GM19463 (cell line): ENCODE measurements around the gene PIP4K2A.
"Not testable (repeated sequence)": the region's sequence is repeated elsewhere in the genome, so short reads cannot be mapped to it uniquely, and the experiment has no call there.

Experiments
- ATAC-seq: cut with Tn5 transposase; IDR thresholded peaks from one replicate; pipeline ENCODE4 v1.9.1; 2021; ENCODE audit warnings: mild to moderate bottlenecking, moderate library complexity; ENCODE audit not compliant: unreplicated experiment

PIP4K2A gene

GRCh38 chr10:22719406-22720042 lies 5.1 kb upstream of the PIP4K2A start:
- no peak for ATAC-seq

GRCh38 chr10:22718659-22719058 lies 4.3 kb upstream of the PIP4K2A start:
- not testable (repeated sequence) for ATAC-seq

GRCh38 chr10:22717728-22718127 lies 3.4 kb upstream of the PIP4K2A start:
- ATAC-seq: no peak

DNA sequence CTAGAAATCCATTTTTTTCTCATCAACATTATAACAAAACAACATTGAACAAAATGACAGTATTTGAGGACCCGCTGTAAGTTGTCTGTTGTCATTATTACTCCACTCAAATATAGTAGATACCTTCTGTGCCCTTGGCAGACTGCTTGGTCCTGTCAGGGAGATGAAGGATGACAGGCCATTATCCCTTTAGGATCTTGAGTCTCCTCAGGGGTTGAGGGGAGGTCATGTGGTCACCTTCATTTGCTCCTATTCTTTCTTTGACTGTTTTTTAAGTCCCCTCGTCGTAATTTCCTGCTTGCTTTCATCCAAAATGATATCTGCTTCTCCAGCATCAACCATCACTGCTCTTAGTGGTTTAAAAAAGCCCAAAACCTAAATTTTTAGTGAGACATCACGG lies 2.6 kb upstream of the PIP4K2A start:
- no peak for ATAC-seq

- no peak for ATAC-seq
These were observed 880 bp upstream of the PIP4K2A start for GRCh38 chr10:22715290-22715625.

- ATAC-seq: peak; percentile 26
These were observed 412 bp downstream of the PIP4K2A start for GRCh38 chr10:22713853-22714478.

DNA sequence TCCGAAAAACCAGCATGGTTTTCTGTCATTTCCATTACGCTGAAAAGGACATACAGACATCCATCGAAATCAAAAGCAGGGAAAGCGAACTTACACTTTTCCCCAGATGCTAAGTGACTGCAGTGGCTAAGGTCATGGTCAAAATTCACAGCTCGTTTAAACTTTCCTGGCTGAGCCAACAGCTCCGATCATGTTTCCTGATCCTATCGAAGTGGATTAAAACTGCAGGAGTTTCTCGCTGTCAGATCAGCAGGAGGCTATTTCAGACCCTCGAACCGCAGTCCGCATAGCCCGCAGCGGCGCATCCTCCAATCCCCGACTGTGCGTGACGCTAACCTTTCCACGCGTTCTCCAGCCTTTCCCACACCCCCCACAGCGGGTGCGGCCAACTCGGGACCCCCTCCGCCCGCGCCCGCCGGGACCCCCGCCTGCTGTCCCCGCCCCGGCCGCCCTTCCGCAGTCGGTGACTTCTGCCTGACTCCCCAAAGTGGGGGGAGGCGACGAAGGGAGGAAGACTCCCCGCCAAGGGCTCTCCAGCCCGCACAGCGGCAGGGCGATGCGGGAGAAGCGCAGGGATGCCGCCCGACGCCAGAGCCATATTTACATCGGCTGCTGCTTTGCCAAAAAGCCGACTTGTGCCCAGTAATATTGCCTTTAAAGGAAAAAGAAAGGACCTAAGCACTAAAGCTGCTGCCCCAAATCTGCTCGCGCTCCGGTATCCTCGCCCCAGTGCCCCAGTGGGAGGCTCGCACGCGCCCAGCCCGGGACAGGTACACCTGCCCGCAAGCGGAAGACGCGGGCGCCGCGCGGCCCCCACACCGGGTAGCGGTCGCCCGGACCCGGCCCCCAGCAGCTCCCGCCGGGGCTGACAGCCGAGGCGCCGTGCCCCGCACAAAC lies 1.2 kb downstream of the PIP4K2A start:
- peak; percentile 16 for ATAC-seq

GRCh38 chr10:22712211-22712955 lies 2.0 kb downstream of the PIP4K2A start:
- no peak for ATAC-seq

DNA sequence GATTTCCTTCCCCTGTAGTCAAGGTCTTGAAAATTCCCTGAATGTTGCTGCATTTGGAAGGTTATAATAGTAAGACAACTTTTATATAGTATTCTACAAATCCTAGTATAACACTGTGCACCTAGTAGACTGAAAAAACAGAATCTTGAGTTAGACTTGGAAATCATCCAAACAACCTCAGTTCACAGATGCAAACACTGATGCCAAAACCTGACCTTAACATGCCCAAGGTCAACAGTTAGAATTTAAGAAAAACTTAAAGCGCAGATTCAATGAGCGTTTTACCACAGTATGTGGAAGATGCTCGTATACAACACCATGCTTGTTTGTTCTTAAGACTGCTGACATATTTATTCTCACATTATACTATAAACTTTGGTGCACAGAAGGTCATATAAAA lies 3.0 kb downstream of the PIP4K2A start:
- no peak for ATAC-seq

GRCh38 chr10:22710139-22710745 lies 4.1 kb downstream of the PIP4K2A start:
- no peak for ATAC-seq

DNA sequence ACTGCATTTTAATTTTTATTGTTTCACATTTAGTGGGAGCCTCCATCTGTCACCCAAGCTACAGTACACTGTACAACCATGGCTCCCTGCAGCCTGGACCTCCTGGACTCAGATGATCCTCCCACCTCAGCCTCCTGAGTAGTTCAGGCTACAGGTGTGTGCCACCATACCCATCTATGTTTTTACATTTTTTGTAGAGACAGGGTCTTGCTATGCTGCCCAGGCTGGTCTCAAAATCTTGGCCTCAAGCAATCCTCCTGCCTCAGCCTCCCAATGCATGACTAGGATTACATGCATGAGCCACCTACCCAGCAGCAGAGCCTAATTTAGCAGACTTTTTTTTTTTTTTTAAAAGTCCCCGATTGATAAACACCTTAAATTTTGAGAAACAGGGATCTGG lies 5.6 kb downstream of the PIP4K2A start:
- ATAC-seq: no peak

DNA sequence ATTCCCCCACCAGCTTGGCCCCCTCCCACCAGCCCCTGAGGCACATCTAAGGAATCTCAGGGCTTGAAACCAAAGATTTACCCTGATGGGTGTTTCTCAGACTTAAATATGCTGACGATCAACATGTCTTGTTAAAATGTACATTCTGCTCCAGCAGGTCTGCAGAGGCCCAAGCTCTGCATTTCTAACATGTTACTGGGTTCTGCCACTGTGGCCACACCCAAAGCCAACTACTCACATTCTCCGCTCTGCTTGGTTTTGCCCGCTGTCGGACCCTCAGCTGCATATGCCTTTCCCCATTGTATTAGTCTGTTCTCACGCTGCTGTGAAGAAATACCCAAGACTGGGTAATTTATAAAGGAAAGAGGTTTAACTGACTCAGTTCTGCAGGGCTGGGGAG lies 8.9 kb downstream of the PIP4K2A start:
- no peak for ATAC-seq

DNA sequence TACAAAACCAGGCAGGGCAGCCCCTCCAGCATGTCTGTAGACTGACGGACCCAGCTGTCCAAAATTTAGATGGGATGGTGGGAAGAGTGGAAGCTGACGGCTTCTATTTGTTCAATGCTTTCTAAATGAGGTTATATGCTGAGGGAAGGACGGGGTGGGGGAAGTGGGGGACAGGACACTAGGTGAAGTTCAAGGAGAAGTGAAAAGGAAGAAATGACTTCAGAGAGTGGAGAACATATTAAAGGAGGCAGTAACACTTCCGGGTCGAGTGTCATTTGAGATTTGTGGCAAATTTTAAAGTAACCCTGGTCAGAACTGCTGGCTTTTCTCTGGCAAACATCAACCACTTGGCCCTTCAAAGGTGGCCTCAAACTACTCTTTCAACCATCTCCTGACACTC lies 9.4 kb downstream of the PIP4K2A start:
- ATAC-seq: no peak

DNA sequence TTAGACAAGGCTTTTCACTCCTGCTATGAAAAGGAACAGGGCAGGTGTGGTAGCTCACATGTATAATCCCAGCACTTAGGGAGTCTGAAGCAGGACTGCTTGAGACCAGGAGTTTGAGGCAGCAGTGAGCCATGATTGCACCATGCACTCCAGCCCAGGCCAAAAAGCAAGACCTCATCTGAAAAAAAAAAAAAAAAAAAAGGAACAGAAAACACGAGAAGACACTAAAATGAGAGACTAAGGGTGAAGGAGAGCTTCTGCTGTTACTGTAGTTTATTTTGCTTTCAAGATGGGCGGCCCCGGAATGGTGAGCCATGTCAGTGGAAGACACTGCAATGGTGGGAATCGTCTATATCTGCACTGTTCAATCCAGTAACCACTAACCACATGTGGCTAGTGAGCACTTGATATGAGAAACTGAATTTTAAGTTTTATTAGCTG lies 9.9 kb downstream of the PIP4K2A start:
- no peak for ATAC-seq

- ATAC-seq: no peak
These were observed 12.0 kb downstream of the PIP4K2A start for GRCh38 chr10:22702348-22702747.

GRCh38 chr10:22701132-22701826 lies 13.1 kb downstream of the PIP4K2A start:
- ATAC-seq: no peak

DNA sequence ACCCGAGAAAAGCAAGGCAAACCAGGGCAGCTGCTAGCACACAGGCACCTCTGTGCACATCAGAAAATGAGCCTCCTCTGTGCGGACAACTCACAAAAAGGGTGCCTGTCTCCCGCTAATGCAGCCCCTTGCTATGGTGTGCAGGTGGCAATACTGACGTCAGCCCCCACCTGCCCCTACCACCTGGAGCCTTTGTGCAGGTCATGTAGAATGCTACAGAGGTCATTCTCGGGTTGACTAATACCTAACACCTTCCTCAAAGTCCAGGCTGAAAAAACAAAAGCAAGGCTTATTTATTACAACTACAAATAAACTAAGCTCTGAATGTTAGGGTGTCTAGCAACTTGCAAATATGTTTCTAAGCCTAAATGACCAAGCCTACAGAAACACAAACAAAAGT lies 13.9 kb downstream of the PIP4K2A start:
- peak; percentile 57 for ATAC-seq

- no peak for ATAC-seq
These were observed 14.4 kb downstream of the PIP4K2A start for GRCh38 chr10:22699976-22700375.

DNA sequence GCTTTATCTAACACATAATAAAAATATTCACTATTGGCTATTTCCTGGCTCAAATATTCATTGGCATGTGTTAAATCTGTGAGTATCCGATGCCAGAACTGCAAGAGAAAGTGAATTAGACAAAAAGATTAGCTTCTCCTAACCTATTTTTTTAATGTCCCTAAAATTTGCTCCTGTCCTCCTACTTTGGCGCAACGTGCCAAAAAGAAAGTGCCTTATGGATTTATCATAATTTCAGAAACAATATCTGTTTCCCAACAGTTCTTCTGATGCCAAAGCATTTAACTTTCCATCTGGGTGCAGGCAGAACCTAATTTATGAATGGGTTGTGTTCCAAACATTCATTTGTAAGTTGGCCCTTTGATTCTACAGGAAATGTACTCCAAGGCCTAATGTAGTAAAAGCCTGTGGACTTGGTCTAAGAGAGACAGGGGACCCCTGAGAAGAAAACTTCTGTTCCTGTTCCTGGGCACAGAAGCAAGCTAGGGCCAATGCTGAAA lies 15.4 kb downstream of the PIP4K2A start:
- ATAC-seq: no peak

DNA sequence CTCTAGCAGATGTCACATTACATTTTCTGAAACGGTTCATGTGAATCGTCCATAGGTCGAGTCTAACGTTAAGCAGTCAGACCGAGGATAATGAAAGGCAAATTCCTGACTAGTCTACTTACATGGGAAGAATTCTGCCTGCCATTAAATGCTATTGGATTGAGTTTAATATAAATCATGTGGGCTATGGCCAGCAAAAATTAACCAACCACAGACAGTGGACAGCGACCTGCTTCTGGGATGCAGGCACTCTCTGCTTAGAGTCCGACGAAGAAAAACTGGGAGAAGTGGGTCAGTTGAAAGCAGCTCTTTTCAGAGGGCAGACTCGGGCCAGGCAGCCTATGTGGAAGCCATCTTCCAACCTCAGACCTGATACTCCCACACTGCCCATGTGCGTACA lies 16.6 kb downstream of the PIP4K2A start:
- ATAC-seq: no peak
